NCI-H1436 (cell line): ENCODE measurements around the gene CBX6.

Experiments used
- DNase-seq: peaks from one replicate; lab custom pipeline; 2025; lab: John Stamatoyannopoulos, UW

CBX6 gene

DNA sequence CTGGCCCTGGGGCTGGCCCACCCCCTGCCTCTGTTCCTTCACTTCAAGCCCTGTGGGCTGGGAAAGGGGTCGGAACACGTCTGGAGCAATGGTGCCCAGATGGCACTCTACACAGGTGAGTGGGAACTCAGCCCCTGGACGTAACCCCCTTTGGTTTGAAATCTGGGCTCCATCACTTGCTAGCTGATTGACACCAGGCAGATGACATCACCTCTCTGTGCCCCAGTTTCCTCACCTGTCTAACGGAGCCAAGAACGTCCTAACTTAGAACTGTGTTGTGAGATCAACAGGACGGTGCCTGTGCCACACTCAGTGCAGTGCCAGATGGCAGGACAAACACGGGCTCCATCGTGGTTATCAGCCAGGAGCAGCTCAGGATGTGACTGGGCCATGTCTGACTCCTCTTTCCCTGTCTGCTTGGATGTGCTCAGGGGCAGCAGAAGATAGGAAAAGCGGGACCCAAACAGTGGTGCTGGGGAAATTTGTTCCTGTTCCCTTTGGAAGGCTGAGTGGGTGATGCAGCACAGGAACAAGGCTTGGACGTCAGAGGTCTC, 52.6 kb downstream of the CBX6 start:
- no peak for DNase-seq

GRCh38 chr22:38817196-38817595, 54.8 kb downstream of the CBX6 start:
- DNase-seq: no peak

- no peak for DNase-seq
These were observed 56.2 kb downstream of the CBX6 start for GRCh38 chr22:38815842-38816241.
